Femur (tissue), 1 donor: ENCODE data around the gene SLC30A10.
"Not testable (repeated sequence)": the region's sequence is repeated elsewhere in the genome, so short reads cannot be mapped to it uniquely, and the experiment has no call there.

Experiments used
- DNase-seq: peaks from one replicate; pipeline ENCODE4 v3.0.0-alpha.2; 2017

Gene SLC30A10

GRCh38 chr1:219927298-219927955, 930 bp downstream of the SLC30A10 start:
- DNase-seq, result no peak

GRCh38 chr1:219926363-219926998, 1.9 kb downstream of the SLC30A10 start:
- no peak for DNase-seq

- DNase-seq, result no peak
These were observed 4.0 kb downstream of the SLC30A10 start for GRCh38 chr1:219924342-219924741.

- DNase-seq, result no peak
These were observed 10.4 kb downstream of the SLC30A10 start for GRCh38 chr1:219917851-219918466.

GRCh38 chr1:219917281-219917680, 11.1 kb downstream of the SLC30A10 start:
- no peak for DNase-seq

- DNase-seq, result no peak
These were observed 12.1 kb downstream of the SLC30A10 start for GRCh38 chr1:219916257-219916656.

GRCh38 chr1:219913005-219913770, 15.2 kb downstream of the SLC30A10 start:
- DNase-seq, result no peak

GRCh38 chr1:219910716-219911115, 17.6 kb downstream of the SLC30A10 start:
- no peak for DNase-seq

GRCh38 chr1:219909476-219909875, 18.9 kb downstream of the SLC30A10 start:
- DNase-seq, result no peak

- DNase-seq, result no peak
These were observed 20.2 kb downstream of the SLC30A10 start for GRCh38 chr1:219908170-219908569.

- DNase-seq, result no peak
These were observed 20.6 kb downstream of the SLC30A10 start for GRCh38 chr1:219907772-219908070.

- no peak for DNase-seq
These were observed 21.2 kb downstream of the SLC30A10 start for GRCh38 chr1:219906924-219907771.

GRCh38 chr1:219906565-219906923, 21.8 kb downstream of the SLC30A10 start:
- DNase-seq, result not testable (repeated sequence)

- no peak for DNase-seq
These were observed 22.8 kb downstream of the SLC30A10 start for GRCh38 chr1:219905524-219905923.

- no peak for DNase-seq
These were observed 23.4 kb downstream of the SLC30A10 start for GRCh38 chr1:219904934-219905333.

- no peak for DNase-seq
These were observed 24.9 kb downstream of the SLC30A10 start for GRCh38 chr1:219903353-219903871.

- no peak for DNase-seq
These were observed 25.4 kb downstream of the SLC30A10 start for GRCh38 chr1:219902951-219903350.

GRCh38 chr1:219900882-219901281, 27.5 kb downstream of the SLC30A10 start:
- DNase-seq, result no peak

GRCh38 chr1:219900201-219900600, 28.2 kb downstream of the SLC30A10 start:
- no peak for DNase-seq

GRCh38 chr1:219898375-219898774, 30.0 kb downstream of the SLC30A10 start:
- DNase-seq, result no peak

- no peak for DNase-seq
These were observed 30.4 kb downstream of the SLC30A10 start for GRCh38 chr1:219897914-219898313.

- not testable (repeated sequence) for DNase-seq
These were observed 36.1 kb downstream of the SLC30A10 start for GRCh38 chr1:219892271-219892670.

- not testable (repeated sequence) for DNase-seq
These were observed 36.5 kb downstream of the SLC30A10 start for GRCh38 chr1:219891846-219892245.
